ENCODE measurements around the gene NFS1.

- TF ChIP-seq EZH2phosphoT487 (IDR thresholded peaks at IDR 0.05; ENCODE audit: borderline replicate concordance, low read length) = no peak
- TF ChIP-seq CTCF (conservative IDR thresholded peaks at IDR 0.05; ENCODE audit: low read depth, low read length) = no peak
Observed at GRCh38 chr20:35720165-35721123, 21.3 kb upstream of the NFS1 start.

Data from PC-3 (cell line).